HepG2 (cell line): ENCODE data around the gene RPAP3. TPM values are rescaled to one million over a fixed set of nuclear protein-coding genes. Genes with fewer than 3 reads are reported as not detected.

Source experiments
- ATAC-seq: fragments of 200-7000 bp; cut with Tn5 transposase; 3 replicates; pipeline ENCODE4 v1.9.1; 2020; ENCODE audit warnings: mild to moderate bottlenecking, moderate library complexity
- BruUV-seq: library from RNA; stranded (reverse); fragments of 400-500 nt; replicated peaks from 2 replicates; lab custom pipeline; 2021; lab: Mats Ljungman, UMichigan
- CTCF ChIA-PET: fragments of 300-600 bp; formaldehyde crosslinking; extraction: SDS; loops from one replicate; lab custom pipeline; 2021; ENCODE audit warnings: low total read pairs, inconsistent platforms, low intra/inter-chr PET ratio; lab: Yijun Ruan, JAX
- POLR2A ChIA-PET: fragments of 350-600 bp; sonication (Branson Sonifier 250); formaldehyde crosslinking; loops from one replicate; lab custom pipeline; 2020; ENCODE audit warnings: antibody characterized with exemption, inconsistent platforms; lab: Yijun Ruan, JAX
- DNase-seq: peaks from one replicate; pipeline ENCODE4 v3.0.0-alpha.2; 2015; ENCODE audit warnings: low spot score
- FAIRE-seq: peaks from 3 replicates; lab custom pipeline; 2011; peaks lifted over from hg19 to GRCh38; lab: Jason Lieb, UNC
- H2AFZ ChIP-seq: one replicate; pipeline ENCODE4 v1.6.1; 2011; ENCODE audit warnings: low read length, inconsistent platforms
- H3K27ac ChIP-seq: fragments of 300-600 bp; 3 replicates; pipeline ENCODE4 v1.8.0; 2011; ENCODE audit warnings: mixed run types, mild to moderate bottlenecking, mixed read lengths, low read length, inconsistent platforms; ENCODE audit not compliant: insufficient read depth; ENCODE audit errors: extremely low read length
- H3K27me3 ChIP-seq, 2 experiments: fragments of 200-600 bp in 1 of 2; 2 replicates in 1 of 2; 3 replicates in 1 of 2; pipeline versions ENCODE4 v1.6.0 to v1.8.0; 2011; ENCODE audit warnings: low read length in 2 of 2, mild to moderate bottlenecking in 2 of 2, moderate library complexity in 2 of 2, inconsistent platforms in 1 of 2; ENCODE audit not compliant: insufficient read depth in 2 of 2, control insufficient read depth in 1 of 2
- H3K36me3 ChIP-seq, 2 experiments: fragments of 200-600 bp in 1 of 2; replicated peaks in 1 of 2; 2 replicates in 1 of 2; 3 replicates in 1 of 2; pipeline versions ENCODE4 v1.5.1 to v1.8.0; 2011; ENCODE audit warnings: low read length in 2 of 2, inconsistent platforms in 1 of 2; ENCODE audit not compliant: insufficient read depth in 2 of 2, control insufficient read depth in 1 of 2
- H3K4me1 ChIP-seq: 2 replicates; pipeline ENCODE4 v1.5.1; 2012; ENCODE audit warnings: low read length, inconsistent platforms; ENCODE audit not compliant: insufficient read depth
- H3K4me2 ChIP-seq: 2 replicates; pipeline ENCODE4 v1.6.0; 2011; ENCODE audit warnings: low read depth, low read length, inconsistent platforms
- H3K4me3 ChIP-seq, 3 experiments: fragments of 200-600 bp in 1 of 3; sonication (generic), shearing (Covaris generic) in 1 of 3; replicated peaks in 1 of 3; 2 replicates each; pipeline ENCODE4 v1.5.1; 2011 to 2016; ENCODE audit warnings: low read length in 3 of 3, inconsistent platforms in 2 of 3, low read depth in 2 of 3, mild to moderate bottlenecking in 2 of 3, control low read depth in 1 of 3, mixed read lengths in 1 of 3; ENCODE audit not compliant: insufficient read depth in 1 of 3
- H3K79me2 ChIP-seq: one replicate; pipeline ENCODE4 v1.6.1; 2011; ENCODE audit warnings: low read length, inconsistent platforms; ENCODE audit not compliant: insufficient read depth
- H3K9ac ChIP-seq: 2 replicates; pipeline ENCODE4 v1.6.0; 2011; ENCODE audit warnings: mild to moderate bottlenecking, low read depth, low read length, inconsistent platforms; ENCODE audit not compliant: insufficient read depth
- H3K9me3 ChIP-seq: 2 replicates; pipeline ENCODE4 v1.5.1; 2012; ENCODE audit warnings: mild to moderate bottlenecking, low read length
- H4K20me1 ChIP-seq: 2 replicates; pipeline ENCODE4 v1.6.0; 2011; ENCODE audit warnings: inconsistent platforms, mild to moderate bottlenecking, low read length, moderate library complexity; ENCODE audit not compliant: insufficient read depth
- BORCS8-MEF2B ChIP-seq: sonication (generic); formaldehyde crosslinking; IDR thresholded peaks from 2 replicates; pipeline ENCODE4 v1.8.0; 2022; ENCODE audit warnings: mild to moderate bottlenecking, missing genetic modification reagents
- FOSL1 ChIP-seq: sonication (generic); formaldehyde crosslinking; IDR thresholded peaks from 2 replicates; pipeline ENCODE4 v1.9.0; 2021; ENCODE audit warnings: missing genetic modification reagents, borderline replicate concordance
- GZF1 ChIP-seq: sonication (generic); formaldehyde crosslinking; IDR thresholded peaks from 2 replicates; pipeline ENCODE4 v1.5.1; 2020; ENCODE audit warnings: mild to moderate bottlenecking, missing genetic modification reagents
- MEF2D ChIP-seq: sonication (generic); formaldehyde crosslinking; IDR thresholded peaks from 2 replicates; pipeline ENCODE4 v1.5.1; 2020; ENCODE audit warnings: mild to moderate bottlenecking, missing genetic modification reagents
- PAWR ChIP-seq: sonication (generic); formaldehyde crosslinking; IDR thresholded peaks from 2 replicates; pipeline ENCODE4 v1.4.0; 2020; ENCODE audit warnings: missing genetic modification reagents, mild to moderate bottlenecking, borderline replicate concordance
- SP1 ChIP-seq, 2 experiments: fragments of 450-650 bp in 1 of 2; sonication (generic) in 1 of 2; formaldehyde crosslinking in 1 of 2; IDR thresholded peaks; 2 replicates each; pipeline versions ENCODE4 v1.4.0 to v1.6.1; 2016 to 2020; ENCODE audit warnings: missing genetic modification reagents in 1 of 2
- TBL1XR1 ChIP-seq: fragments of 150-350 bp; IDR thresholded peaks from 2 replicates; pipeline ENCODE4 v1.6.1; 2014; ENCODE audit warnings: borderline replicate concordance, low read length; ENCODE audit not compliant: partially characterized antibody
- TEAD2 ChIP-seq: sonication (generic); formaldehyde crosslinking; IDR thresholded peaks from 2 replicates; pipeline ENCODE4 v1.9.0; 2021; ENCODE audit warnings: missing genetic modification reagents
- ZFX ChIP-seq: sonication (generic); formaldehyde crosslinking; IDR thresholded peaks from 2 replicates; pipeline ENCODE4 v1.4.0; 2020; ENCODE audit warnings: mild to moderate bottlenecking, low read depth, missing genetic modification reagents, moderate library complexity
- ZNF232 ChIP-seq: sonication (generic); formaldehyde crosslinking; IDR thresholded peaks from 2 replicates; pipeline ENCODE4 v1.4.0; 2020; ENCODE audit warnings: missing genetic modification reagents, borderline replicate concordance
- ZNF24 ChIP-seq: fragments of 450-650 bp; IDR thresholded peaks from 2 replicates; pipeline ENCODE4 v1.6.1; 2017; ENCODE audit warnings: antibody characterized with exemption, mild to moderate bottlenecking
- ZNF326 ChIP-seq: sonication (generic); formaldehyde crosslinking; IDR thresholded peaks from 2 replicates; pipeline ENCODE4 v1.4.0; 2020; ENCODE audit warnings: missing genetic modification reagents, borderline replicate concordance
- ZNF430 ChIP-seq: sonication (generic); formaldehyde crosslinking; IDR thresholded peaks from 2 replicates; pipeline ENCODE4 v1.9.0; 2021; ENCODE audit warnings: mild to moderate bottlenecking, missing genetic modification reagents
- ZNF619 ChIP-seq: sonication (generic); formaldehyde crosslinking; IDR thresholded peaks from 2 replicates; pipeline ENCODE4 v1.4.0; 2020; ENCODE audit warnings: mild to moderate bottlenecking, missing genetic modification reagents
- ZNF790 ChIP-seq: sonication (generic); formaldehyde crosslinking; IDR thresholded peaks from 2 replicates; pipeline ENCODE4 v1.8.0; 2022; ENCODE audit warnings: missing genetic modification reagents, mild to moderate bottlenecking, borderline replicate concordance
- ZSCAN29 ChIP-seq: sonication (generic); formaldehyde crosslinking; conservative IDR thresholded peaks from 2 replicates; pipeline ENCODE4 v1.4.0; 2020; ENCODE audit warnings: mild to moderate bottlenecking, missing genetic modification reagents
- WGBS: methylation state at CpG from one replicate; pipeline ENCODE4 v1.1.6; 2017; ENCODE audit warnings: low lambda C conversion rate; 5-methylcytosine and 5-hydroxymethylcytosine counted together
- in situ Hi-C: cut with HindIII; loops from 2 replicates; pipeline ENCODE4 v1.10.0; 2017; ENCODE audit warnings: low pct_unique_long_range_greater_than_20kb; ENCODE audit not compliant: extremely low pct_ligation_motif_present
- intact Hi-C: fragments of 100-400 bp; cut with micrococcal nuclease; formaldehyde crosslinking; loops from one replicate; pipeline ENCODE4 v1.10.0; 2022; ENCODE audit not compliant: unreplicated experiment
- polyA plus RNA-seq, 8 experiments: library from polyadenylated mRNA; depleted of rRNA in 3 of 8; stranded (reverse) in 7 of 8; unstranded in 1 of 8; fragments of >200 nt; fragmentation: Illumina TruSeq in 4 of 8; extraction: Trizol in 4 of 8; gene quantifications; 2 replicates each; pipeline versions ENCODE4 v1.2.1 to v1.2.3, GENCODE V29; 2011 to 2016; ENCODE audit warnings: low read depth in 4 of 8, missing spikeins in 1 of 8, mixed read lengths in 1 of 8; ENCODE audit not compliant: insufficient read depth in 1 of 8
- total RNA-seq, 5 experiments: library from RNA; depleted of rRNA; stranded (reverse); fragments of >200 nt; fragmentation: Illumina TruSeq; extraction: Trizol; gene quantifications; 2 replicates each; pipeline ENCODE4 v1.2.3, GENCODE V29; 2016; ENCODE audit warnings: low read depth in 1 of 5
- TF ChIP-seq, protein P1 (sequence below): IDR thresholded peaks from 2 replicates; pipeline ENCODE4 v1.6.1; 2016; ENCODE audit warnings: missing biosample characterization, missing genetic modification reagents, low read depth
- TF ChIP-seq, protein P2 (sequence below): sonication (generic); formaldehyde crosslinking; IDR thresholded peaks from 2 replicates; pipeline ENCODE4 v1.5.0; 2020; ENCODE audit warnings: missing genetic modification reagents
- TF ChIP-seq, protein P3 (sequence below): sonication (generic); formaldehyde crosslinking; IDR thresholded peaks from 2 replicates; pipeline ENCODE4 v1.4.0; 2020; ENCODE audit warnings: missing genetic modification reagents, mild to moderate bottlenecking, borderline replicate concordance

RPAP3 gene
- total and polyA plus RNA-seq, 2 of the 13 experiments (the other 11 are each of a cell fraction or from before 2014, with no cell fraction given) = 8.8 to 32.8 TPM

DNA sequence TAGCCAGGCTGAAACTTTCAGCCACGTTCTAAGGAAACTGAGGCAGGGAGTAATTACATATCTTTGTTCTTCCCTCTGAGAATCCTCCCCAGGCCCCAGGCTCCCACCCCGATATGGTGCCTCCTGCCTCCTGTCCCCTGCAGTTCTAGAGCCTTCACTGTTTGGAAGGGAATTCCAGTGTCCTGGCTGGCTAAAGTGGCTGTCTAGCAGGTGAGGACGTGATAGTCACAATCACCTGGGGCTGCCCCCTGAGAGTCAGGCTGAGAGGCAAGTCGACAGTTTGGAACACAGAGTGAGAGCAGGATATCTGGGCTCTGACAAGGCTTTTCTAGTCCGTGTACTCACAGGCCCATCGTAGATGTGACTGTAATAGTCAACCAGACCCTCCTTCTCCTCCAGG, 6.3 kb upstream of the RPAP3 start (continued):
- TF ChIP-seq, protein P1, sequence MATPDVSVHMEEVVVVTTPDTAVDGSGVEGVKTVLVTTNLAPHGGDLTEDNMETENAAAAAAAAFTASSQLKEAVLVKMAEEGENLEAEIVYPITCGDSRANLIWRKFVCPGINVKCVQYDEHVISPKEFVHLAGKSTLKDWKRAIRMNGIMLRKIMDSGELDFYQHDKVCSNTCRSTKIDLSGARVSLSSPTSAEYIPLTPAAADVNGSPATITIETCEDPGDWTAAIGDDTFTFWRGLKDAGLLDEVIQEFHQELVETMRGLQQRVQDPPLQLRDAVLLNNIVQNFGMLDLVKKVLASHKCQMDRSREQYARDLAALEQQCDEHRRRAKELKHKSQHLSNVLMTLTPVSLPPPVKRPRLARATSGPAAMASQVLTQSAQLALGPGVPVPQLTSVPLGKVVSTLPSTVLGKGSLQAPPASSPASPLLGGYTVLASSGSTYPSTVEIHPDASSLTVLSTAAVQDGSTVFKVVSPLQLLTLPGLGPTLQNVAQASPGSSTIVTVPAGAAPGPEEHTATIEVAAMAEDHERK (CRISPR knock-in tag) = no peak
- TF ChIP-seq ZNF790 (CRISPR knock-in tag) (no peak), ZSCAN29 (CRISPR knock-in tag) (no peak), ZFX (CRISPR knock-in tag) (no peak), TBL1XR1 (no peak), ZNF430 (CRISPR knock-in tag) (no peak)

DNA sequence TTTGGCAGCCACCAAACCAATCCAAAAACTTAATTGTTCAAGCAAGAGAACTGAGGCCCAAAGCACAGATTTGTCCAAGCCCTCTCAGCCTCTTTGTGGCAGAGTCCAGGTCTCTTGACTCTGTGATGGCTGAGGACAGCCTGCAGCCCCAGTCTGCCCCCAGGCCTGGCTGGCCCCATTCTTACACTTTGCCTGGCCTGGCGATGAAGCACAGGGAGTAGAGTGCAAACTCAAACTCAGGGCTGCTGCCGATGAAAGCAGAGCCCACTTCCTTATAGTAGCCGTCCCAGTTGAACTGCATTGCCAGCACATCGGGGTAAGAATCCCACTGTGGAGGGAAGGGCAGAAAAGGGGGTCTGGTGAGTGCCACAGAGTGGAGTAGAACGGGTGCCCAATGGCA, 5.6 kb upstream of the RPAP3 start:
- no peaks in the 10 kb centered on the region for H3K9me3 ChIP-seq
- H3K27me3 ChIP-seq = no peaks in the 10 kb centered on the region; a peak in 1 of 5 replicates
- no peak overlapping the region for H3K4me3 ChIP-seq
- no peaks in the 10 kb centered on the region for H3K36me3 ChIP-seq
- ATAC-seq (no peak), FAIRE-seq (no peak), DNase-seq (no peak)
- peaks cover 2% of the 10 kb centered on the region for H3K79me2 ChIP-seq
- in situ Hi-C loops (loop anchor here (5.0 kb wide), 1 partner anchor 66 kb away; no protein-coding TSS in a partner anchor), intact Hi-C loops (no loop called here)
- H4K20me1 ChIP-seq = no peaks in the 10 kb centered on the region
- ChIA-PET POLR2A (no interaction called here), CTCF (interaction anchor here (1.3 kb wide), 1 partner anchor 68 kb away, joined by 3 read pairs; no protein-coding TSS in a partner anchor)
- no peak overlapping the region for H2AFZ ChIP-seq
- peaks cover 17% of the 10 kb centered on the region for H3K4me1 ChIP-seq
- 82% methylated on average over 1 of the region's 5 CpGs for WGBS
- H3K4me2 ChIP-seq = no peak overlapping the region
- H3K9ac ChIP-seq = no peak overlapping the region
- no peak overlapping the region for H3K27ac ChIP-seq
- no TSS peak for BruUV-seq
- TF ChIP-seq MEF2D (no peak), PAWR (no peak), TEAD2 (no peak), ZNF232 (no peak), FOSL1 (CRISPR knock-in tag) (no peak), ZNF24 (no peak), SP1 (IDR thresholded peaks at IDR 0.05) (no peak), SP1 (CRISPR knock-in tag; IDR thresholded peaks at IDR 0.05) (no peak), ZNF326 (CRISPR knock-in tag) (no peak), GZF1 (CRISPR knock-in tag) (no peak), ZNF619 (CRISPR knock-in tag) (no peak), BORCS8-MEF2B (no peak)
- TF ChIP-seq, protein P2, sequence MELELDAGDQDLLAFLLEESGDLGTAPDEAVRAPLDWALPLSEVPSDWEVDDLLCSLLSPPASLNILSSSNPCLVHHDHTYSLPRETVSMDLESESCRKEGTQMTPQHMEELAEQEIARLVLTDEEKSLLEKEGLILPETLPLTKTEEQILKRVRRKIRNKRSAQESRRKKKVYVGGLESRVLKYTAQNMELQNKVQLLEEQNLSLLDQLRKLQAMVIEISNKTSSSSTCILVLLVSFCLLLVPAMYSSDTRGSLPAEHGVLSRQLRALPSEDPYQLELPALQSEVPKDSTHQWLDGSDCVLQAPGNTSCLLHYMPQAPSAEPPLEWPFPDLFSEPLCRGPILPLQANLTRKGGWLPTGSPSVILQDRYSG (CRISPR knock-in tag) = no peak
- TF ChIP-seq, protein P3, sequence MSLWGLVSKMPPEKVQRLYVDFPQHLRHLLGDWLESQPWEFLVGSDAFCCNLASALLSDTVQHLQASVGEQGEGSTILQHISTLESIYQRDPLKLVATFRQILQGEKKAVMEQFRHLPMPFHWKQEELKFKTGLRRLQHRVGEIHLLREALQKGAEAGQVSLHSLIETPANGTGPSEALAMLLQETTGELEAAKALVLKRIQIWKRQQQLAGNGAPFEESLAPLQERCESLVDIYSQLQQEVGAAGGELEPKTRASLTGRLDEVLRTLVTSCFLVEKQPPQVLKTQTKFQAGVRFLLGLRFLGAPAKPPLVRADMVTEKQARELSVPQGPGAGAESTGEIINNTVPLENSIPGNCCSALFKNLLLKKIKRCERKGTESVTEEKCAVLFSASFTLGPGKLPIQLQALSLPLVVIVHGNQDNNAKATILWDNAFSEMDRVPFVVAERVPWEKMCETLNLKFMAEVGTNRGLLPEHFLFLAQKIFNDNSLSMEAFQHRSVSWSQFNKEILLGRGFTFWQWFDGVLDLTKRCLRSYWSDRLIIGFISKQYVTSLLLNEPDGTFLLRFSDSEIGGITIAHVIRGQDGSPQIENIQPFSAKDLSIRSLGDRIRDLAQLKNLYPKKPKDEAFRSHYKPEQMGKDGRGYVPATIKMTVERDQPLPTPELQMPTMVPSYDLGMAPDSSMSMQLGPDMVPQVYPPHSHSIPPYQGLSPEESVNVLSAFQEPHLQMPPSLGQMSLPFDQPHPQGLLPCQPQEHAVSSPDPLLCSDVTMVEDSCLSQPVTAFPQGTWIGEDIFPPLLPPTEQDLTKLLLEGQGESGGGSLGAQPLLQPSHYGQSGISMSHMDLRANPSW = no peak
